Measurements from ENCODE around the gene AP1M1.

The AP1M1 gene

GRCh38 chr19:16207490-16208025 is 9.8 kb downstream of the AP1M1 start:
- Histone ChIP-seq H3K4me1 (ENCODE audit: insufficient read depth, low read length) (no peaks in the 10 kb centered on the region), H3K9me3 (ENCODE audit: control insufficient read depth, insufficient read depth, low read length) (no peaks in the 10 kb centered on the region), H3K36me3 (ENCODE audit: insufficient read depth, low read length) (peaks cover 8% of the 10 kb centered on the region; the same call in 1 of the 2 replicates), H3K9ac (ENCODE audit: low read depth, low read length) (no peak overlapping the region)

DNA sequence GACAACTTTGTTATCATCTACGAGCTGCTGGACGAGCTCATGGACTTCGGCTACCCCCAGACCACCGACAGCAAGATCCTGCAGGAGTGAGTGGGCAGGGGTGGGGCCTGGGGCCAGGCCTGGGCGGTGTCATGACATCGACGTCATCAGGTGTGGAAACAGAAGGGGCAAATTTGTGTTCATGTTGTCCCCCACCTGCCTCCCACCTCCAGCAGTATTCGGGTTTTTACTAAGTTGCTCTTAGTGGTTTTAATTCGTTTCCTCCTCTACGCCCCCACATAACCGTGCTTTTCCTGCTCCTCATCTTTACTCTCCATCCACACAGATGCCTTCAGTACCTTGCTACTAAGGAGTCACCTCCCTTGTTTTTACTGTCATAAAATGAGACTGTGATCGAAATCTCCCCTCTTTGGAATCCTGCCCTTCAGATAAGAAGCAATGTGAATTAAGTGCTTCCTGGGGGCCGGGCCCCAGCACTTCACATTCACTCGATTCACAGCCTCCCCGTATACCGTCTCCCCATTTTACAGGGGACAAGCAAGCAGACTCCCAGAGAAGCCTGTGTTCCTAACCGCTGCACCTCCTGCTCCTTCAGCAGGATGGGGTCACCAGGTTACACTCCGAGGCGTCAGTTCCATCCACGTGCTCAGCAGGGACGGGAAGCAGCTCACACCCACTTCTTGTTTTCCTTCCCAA is 10.5 kb downstream of the AP1M1 start:
- Histone ChIP-seq H3K9ac (ENCODE audit: low read depth, low read length) (no peak overlapping the region), H3K9me3 (ENCODE audit: control insufficient read depth, insufficient read depth, low read length) (no peaks in the 10 kb centered on the region), H3K4me1 (ENCODE audit: insufficient read depth, low read length) (no peaks in the 10 kb centered on the region), H3K36me3 (ENCODE audit: insufficient read depth, low read length) (peaks cover 8% of the 10 kb centered on the region; the same call in 1 of the 2 replicates)

GRCh38 chr19:16208847-16209665 is 11.3 kb downstream of the AP1M1 start:
- Histone ChIP-seq H3K9ac (ENCODE audit: low read depth, low read length) (no peak overlapping the region), H3K36me3 (ENCODE audit: insufficient read depth, low read length) (peaks cover 4% of the 10 kb centered on the region; the same call in 1 of the 2 replicates)

DNA sequence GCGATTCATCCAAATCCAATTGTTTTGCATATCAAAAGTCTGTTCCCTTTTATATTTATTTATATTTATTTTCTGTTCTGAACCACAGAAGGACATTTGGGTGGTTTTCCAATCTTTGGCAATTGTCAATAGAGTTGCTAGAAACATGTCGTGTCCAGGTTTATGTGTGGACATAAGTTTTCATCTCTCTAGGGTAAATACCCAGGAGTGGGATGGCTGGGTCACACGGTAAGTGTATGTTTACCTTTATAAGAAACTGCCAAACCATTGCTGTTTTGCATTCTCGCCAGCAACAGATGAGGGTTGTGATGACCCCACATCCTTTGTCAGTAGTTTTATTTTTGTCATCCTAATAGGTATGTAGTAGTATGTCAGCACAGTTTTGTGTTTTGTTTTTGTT is 12.5 kb downstream of the AP1M1 start:
- Histone ChIP-seq H3K9ac (ENCODE audit: low read depth, low read length) (no peak overlapping the region), H3K9me3 (ENCODE audit: control insufficient read depth, insufficient read depth, low read length) (no peaks in the 10 kb centered on the region), H3K36me3 (ENCODE audit: insufficient read depth, low read length) (peaks cover 4% of the 10 kb centered on the region; the same call in 1 of the 2 replicates), H3K4me1 (ENCODE audit: insufficient read depth, low read length) (no peaks in the 10 kb centered on the region)

More at GRCh38 chr19:16208847-16209665, 11.3 kb downstream of the AP1M1 start:
- Histone ChIP-seq H3K9me3 (ENCODE audit: control insufficient read depth, insufficient read depth, low read length) (no peaks in the 10 kb centered on the region), H3K4me1 (ENCODE audit: insufficient read depth, low read length) (no peaks in the 10 kb centered on the region)

- Histone ChIP-seq H3K9ac (ENCODE audit: low read depth, low read length) (no peak overlapping the region), H3K4me1 (ENCODE audit: insufficient read depth, low read length) (no peaks in the 10 kb centered on the region), H3K9me3 (ENCODE audit: control insufficient read depth, insufficient read depth, low read length) (no peaks in the 10 kb centered on the region), H3K36me3 (ENCODE audit: insufficient read depth, low read length) (peaks cover 3% of the 10 kb centered on the region; the same call in 1 of the 2 replicates)
Measured at GRCh38 chr19:16213076-16213475, 15.4 kb downstream of the AP1M1 start.

- Histone ChIP-seq H3K4me1 (ENCODE audit: insufficient read depth, low read length) (no peaks in the 10 kb centered on the region), H3K9ac (ENCODE audit: low read depth, low read length) (no peak overlapping the region), H3K36me3 (ENCODE audit: insufficient read depth, low read length) (peaks cover 2% of the 10 kb centered on the region; the same call in 1 of the 2 replicates), H3K9me3 (ENCODE audit: control insufficient read depth, insufficient read depth, low read length) (peaks cover 21% of the 10 kb centered on the region)
Measured at GRCh38 chr19:16216744-16217670, 19.3 kb downstream of the AP1M1 start.

DNA sequence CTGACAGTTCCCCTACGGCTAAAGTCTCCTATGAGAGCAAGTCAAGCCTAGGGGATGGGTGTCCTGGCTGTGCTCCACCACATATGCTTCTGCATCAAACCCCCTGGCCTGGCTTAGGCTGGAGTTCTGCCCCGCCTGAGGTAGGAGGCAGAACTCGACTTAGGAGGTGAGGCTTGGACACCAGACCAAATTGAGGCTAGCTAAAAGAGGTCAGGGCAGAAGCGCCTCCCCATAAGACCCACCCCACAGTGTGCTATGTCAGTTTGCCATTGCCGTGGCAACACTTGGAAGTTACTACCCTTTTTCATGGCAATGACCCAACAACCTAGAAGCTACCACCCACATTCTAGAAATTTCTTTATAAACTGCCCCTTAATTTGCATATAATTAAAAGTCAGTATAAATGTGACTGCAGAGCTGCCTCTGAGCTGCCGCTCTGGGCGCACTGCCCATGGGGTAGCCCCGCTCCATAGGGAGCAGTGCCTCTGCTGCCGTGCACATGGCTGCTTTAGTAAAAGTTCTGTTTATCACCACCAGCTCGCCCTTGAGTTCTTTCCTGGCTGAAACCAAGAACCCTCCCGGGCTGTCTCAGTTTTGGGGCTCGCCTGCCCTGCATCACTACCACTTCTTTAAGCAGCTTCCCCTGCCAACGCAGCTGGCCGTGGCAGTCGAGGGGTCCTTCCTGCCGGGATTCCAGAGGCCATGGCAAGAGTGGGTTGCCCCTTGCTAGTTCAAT is 20.2 kb downstream of the AP1M1 start:
- H3K4me1 ChIP-seq (ENCODE audit: insufficient read depth, low read length), result no peaks in the 10 kb centered on the region
- H3K36me3 ChIP-seq (ENCODE audit: insufficient read depth, low read length), result peaks cover 4% of the 10 kb centered on the region; the same call in 1 of the 2 replicates
- H3K9ac ChIP-seq (ENCODE audit: low read depth, low read length), result no peak overlapping the region
- H3K9me3 ChIP-seq (ENCODE audit: control insufficient read depth, insufficient read depth, low read length), result peaks cover 21% of the 10 kb centered on the region

DNA sequence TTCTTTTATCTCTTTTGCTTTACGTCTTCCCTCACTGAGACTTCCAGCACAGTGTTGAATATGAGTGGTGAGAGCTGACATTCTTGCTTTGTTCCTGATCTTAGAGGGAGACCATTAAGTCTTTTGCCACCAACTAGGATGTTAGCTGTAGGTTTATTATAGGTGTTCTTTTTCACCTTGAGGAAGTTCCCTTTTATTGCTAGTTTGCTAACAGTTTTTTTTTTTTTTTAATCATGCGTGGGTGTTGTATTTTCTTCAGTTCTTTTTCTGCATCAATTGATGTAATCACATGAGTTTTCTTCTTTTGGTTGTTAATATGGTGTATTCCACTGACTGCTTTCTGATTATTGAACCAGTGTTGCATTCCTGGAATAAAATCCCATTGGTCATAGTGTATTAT is 21.1 kb downstream of the AP1M1 start:
- Histone ChIP-seq H3K9ac (ENCODE audit: low read depth, low read length) (no peak overlapping the region), H3K36me3 (ENCODE audit: insufficient read depth, low read length) (peaks cover 4% of the 10 kb centered on the region; the same call in 1 of the 2 replicates), H3K9me3 (ENCODE audit: control insufficient read depth, insufficient read depth, low read length) (peaks cover 21% of the 10 kb centered on the region), H3K4me1 (ENCODE audit: insufficient read depth, low read length) (no peaks in the 10 kb centered on the region)

- H3K4me1 ChIP-seq (ENCODE audit: insufficient read depth, low read length), result no peaks in the 10 kb centered on the region
- H3K9me3 ChIP-seq (ENCODE audit: control insufficient read depth, insufficient read depth, low read length), result peaks cover 21% of the 10 kb centered on the region
- no peak overlapping the region for H3K9ac ChIP-seq (ENCODE audit: low read depth, low read length)
- H3K36me3 ChIP-seq (ENCODE audit: insufficient read depth, low read length), result peaks cover 4% of the 10 kb centered on the region; the same call in 1 of the 2 replicates
Measured at GRCh38 chr19:16222806-16223205, 25.1 kb downstream of the AP1M1 start.

DNA sequence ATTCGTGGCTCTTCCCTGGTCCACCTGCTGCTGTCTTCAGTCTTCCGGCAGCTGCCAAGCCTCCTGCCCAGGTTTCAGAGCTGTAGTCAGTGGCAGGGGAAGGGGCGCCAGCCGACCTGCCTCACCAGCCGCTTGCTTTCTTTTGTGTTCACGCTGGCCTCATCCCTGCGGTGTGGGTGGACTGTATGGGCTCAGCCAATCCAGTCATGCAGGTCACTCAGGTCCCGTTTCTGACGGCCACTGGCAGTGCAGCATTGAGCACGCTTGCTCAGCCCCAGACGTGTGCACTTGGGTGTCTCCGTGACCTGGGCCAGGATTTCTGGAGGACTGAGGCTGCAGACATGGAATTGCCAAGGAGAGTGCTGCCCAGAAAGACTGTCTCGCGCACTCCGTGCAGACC is 26.0 kb downstream of the AP1M1 start:
- Histone ChIP-seq H3K9ac (ENCODE audit: low read depth, low read length) (no peak overlapping the region), H3K4me1 (ENCODE audit: insufficient read depth, low read length) (no peaks in the 10 kb centered on the region), H3K36me3 (ENCODE audit: insufficient read depth, low read length) (peaks cover 4% of the 10 kb centered on the region; the same call in 1 of the 2 replicates), H3K9me3 (ENCODE audit: control insufficient read depth, insufficient read depth, low read length) (peaks cover 21% of the 10 kb centered on the region)

GRCh38 chr19:16224293-16225045 is 26.8 kb downstream of the AP1M1 start:
- Histone ChIP-seq H3K9me3 (ENCODE audit: control insufficient read depth, insufficient read depth, low read length) (peaks cover 21% of the 10 kb centered on the region), H3K4me1 (ENCODE audit: insufficient read depth, low read length) (no peaks in the 10 kb centered on the region), H3K9ac (ENCODE audit: low read depth, low read length) (no peak overlapping the region), H3K36me3 (ENCODE audit: insufficient read depth, low read length) (peaks cover 4% of the 10 kb centered on the region; the same call in 1 of the 2 replicates)

DNA sequence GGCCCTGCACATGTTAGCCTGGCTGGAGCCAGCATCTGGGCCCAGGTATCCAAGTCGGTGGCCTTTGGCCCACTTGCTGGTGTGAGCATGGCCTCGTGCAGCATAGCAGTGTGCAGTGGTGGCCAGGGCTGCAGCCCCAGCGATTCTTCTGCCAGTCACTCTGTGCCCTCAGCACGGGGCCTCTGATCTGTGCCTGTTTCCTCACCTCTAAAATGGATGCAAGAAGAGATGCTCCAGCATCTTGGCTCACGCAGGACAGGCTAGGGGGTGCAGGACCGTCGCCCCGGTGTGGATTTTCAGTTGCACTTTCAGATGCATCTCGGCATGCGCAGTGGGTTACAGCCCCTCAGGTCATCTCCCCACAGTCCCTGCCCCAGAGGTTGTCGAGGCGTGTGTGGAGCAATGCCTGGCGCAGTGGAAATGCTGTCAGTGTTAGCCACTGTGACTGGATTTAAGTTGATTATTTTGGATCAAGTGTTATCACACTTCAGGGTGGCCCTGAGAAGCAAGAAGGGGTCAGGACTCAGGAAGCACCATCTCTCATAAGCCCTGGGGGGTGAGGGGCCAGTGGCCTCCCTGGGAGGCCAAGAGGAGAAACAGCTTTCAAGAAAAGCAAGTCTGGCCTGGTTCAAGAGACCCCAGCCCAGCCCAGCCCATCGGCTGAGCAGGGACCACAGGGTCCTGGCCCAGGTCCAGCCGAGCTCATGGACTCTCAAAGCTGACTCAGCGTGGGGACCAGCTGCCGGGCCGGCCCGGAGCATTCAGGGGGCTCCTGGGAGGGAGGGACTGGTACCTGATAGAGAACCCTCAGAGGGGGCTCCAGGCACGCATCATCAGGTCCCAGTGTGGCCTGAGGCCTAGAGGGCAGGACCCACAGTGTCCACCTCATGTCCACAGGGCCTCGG is 27.8 kb downstream of the AP1M1 start:
- H3K9ac ChIP-seq (ENCODE audit: low read depth, low read length), result no peak overlapping the region
- H3K36me3 ChIP-seq (ENCODE audit: insufficient read depth, low read length), result peaks cover 4% of the 10 kb centered on the region
- H3K9me3 ChIP-seq (ENCODE audit: control insufficient read depth, insufficient read depth, low read length), result peaks cover 14% of the 10 kb centered on the region
- H3K4me1 ChIP-seq (ENCODE audit: insufficient read depth, low read length), result no peaks in the 10 kb centered on the region

All from ES-I3 (cell line).